ENCODE results near the gene KLHL17. TPM values are rescaled to one million over a fixed set of nuclear protein-coding genes. Genes with fewer than 3 reads are reported as not detected.
"Not testable (repeated sequence)": the region's sequence is repeated elsewhere in the genome, so short reads cannot be mapped to it uniquely, and the experiment has no call there.

KLHL17 gene
- total RNA-seq, 1 donor from 2014 or later, result 15.1 TPM

DNA sequence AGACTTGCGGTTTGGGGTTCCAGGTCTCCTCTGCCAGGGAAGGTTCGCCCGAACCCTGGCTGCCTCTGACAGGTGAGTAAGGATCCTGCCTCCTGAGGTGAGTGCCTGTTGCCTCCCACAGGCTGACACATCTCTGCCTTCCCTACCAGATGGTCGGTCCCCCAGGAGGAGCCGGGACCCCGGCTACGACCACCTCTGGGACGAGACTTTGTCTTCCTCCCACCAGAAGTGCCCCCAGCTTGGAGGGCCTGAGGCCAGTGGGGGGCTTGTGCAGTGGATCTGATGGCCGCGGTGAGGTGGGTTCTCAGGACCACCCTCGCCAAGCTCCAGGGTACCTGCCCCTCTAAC lies 13.9 kb downstream of the KLHL17 start:
- H3K4me3 Mint-ChIP-seq, result no peak overlapping the region
- intact Hi-C loops (cut with micrococcal nuclease), result no loop called here
- no peaks in the 10 kb centered on the region for H3K36me3 Mint-ChIP-seq (ENCODE audit: low read depth)
- ChIA-PET POLR2A (no interaction called here), CTCF (interaction anchor here (3.4 kb wide), 1 partner anchor 68 kb away, joined by 10 read pairs; no protein-coding TSS in a partner anchor)
- DNase-seq (no peak), ATAC-seq (ENCODE audit: low read depth) (no peak)
- no peak for TF ChIP-seq CTCF (IDR thresholded peaks at IDR 0.05)
- H3K27ac Mint-ChIP-seq, result no peak overlapping the region
- peaks cover 4% of the 10 kb centered on the region for H3K4me1 Mint-ChIP-seq
- no peaks in the 10 kb centered on the region for H3K9me3 Mint-ChIP-seq
- peaks cover 27% of the 10 kb centered on the region for H3K27me3 Mint-ChIP-seq

DNA sequence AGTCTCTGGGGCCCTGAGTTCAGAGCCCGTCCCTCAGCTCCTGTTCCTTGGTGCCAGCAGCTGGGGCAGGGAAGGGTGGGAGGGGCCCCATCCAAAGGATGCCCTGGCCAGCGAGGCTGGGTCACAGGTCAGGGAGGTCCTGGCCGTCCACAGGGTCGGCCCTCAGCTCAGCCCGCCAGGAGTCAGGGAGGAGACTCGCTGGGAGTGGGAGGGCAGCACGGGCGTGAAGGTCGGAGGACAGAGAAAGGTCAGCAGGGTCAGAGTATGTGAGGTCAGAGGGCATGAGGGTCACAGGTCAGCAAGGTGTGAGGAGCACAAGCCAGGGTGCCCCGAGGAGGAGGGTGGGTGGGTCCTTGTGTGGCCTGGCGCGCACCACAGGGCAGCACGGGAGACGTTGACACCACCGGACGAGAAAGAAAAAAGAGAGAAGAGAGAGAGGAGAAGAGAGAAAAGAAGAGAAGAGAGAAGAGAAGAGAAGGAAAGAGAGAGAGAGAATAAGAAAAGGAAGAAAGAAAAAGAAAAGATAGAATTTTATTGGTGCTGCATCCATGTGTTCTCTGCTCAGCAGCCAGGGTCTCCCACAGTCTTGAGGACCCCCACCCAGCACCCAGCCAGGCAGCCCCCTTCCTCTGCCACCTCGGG lies 14.4 kb downstream of the KLHL17 start:
- no peak for TF ChIP-seq CTCF (IDR thresholded peaks at IDR 0.05)
- ChIA-PET CTCF (interaction anchor here (3.4 kb wide), 1 partner anchor 69 kb away, joined by 10 read pairs; no protein-coding TSS in a partner anchor), POLR2A (no interaction called here)
- Mint-ChIP-seq H3K36me3 (ENCODE audit: low read depth) (no peaks in the 10 kb centered on the region), H3K27me3 (peaks cover 24% of the 10 kb centered on the region), H3K27ac (no peak overlapping the region), H3K4me1 (peaks cover 4% of the 10 kb centered on the region), H3K9me3 (no peaks in the 10 kb centered on the region), H3K4me3 (no peak overlapping the region)
- DNase-seq (no peak), ATAC-seq (ENCODE audit: low read depth) (no peak)
- intact Hi-C loops (cut with micrococcal nuclease), result no loop called here

- Mint-ChIP-seq H3K27ac (no peak overlapping the region), H3K4me3 (no peak overlapping the region), H3K9me3 (no peaks in the 10 kb centered on the region), H3K36me3 (ENCODE audit: low read depth) (no peaks in the 10 kb centered on the region), H3K27me3 (peaks cover 24% of the 10 kb centered on the region), H3K4me1 (peaks cover 4% of the 10 kb centered on the region)
- no peak for DNase-seq
- intact Hi-C loops (cut with micrococcal nuclease), result no loop called here
- POLR2A ChIA-PET, result interaction anchor here (0.6 to 1.3 kb wide), 2 partner anchors 9 to 927 kb away, joined by 5 to 6 read pairs; no protein-coding TSS in a partner anchor
- ATAC-seq (ENCODE audit: low read depth), result no peak
- TF ChIP-seq CTCF (IDR thresholded peaks at IDR 0.05), result no peak
- CTCF ChIA-PET, result interaction anchor here (1.2 to 3.4 kb wide), 4 partner anchors 19 to 78 kb away, joined by 3 to 10 read pairs (median 4); no protein-coding TSS in a partner anchor
Observed at GRCh38 chr1:975365-975764, 15.0 kb downstream of the KLHL17 start.

- H3K27me3 Mint-ChIP-seq, result peaks cover 24% of the 10 kb centered on the region
- intact Hi-C loops (cut with micrococcal nuclease), result loop anchor here (1.0 kb wide), 2 partner anchors 71 to 107 kb away; no protein-coding TSS in a partner anchor
- no peaks in the 10 kb centered on the region for H3K9me3 Mint-ChIP-seq
- H3K4me3 Mint-ChIP-seq, result no peak overlapping the region
- ATAC-seq (ENCODE audit: low read depth), result peak; percentile 90
- CTCF ChIA-PET, result interaction anchor here (0.6 to 3.4 kb wide), 7 partner anchors 12 to 147 kb away, joined by 3 to 10 read pairs (median 3); no protein-coding TSS in a partner anchor
- no peak overlapping the region for H3K27ac Mint-ChIP-seq
- no peaks in the 10 kb centered on the region for H3K36me3 Mint-ChIP-seq (ENCODE audit: low read depth)
- peak; percentile 64 for DNase-seq
- peaks cover 4% of the 10 kb centered on the region for H3K4me1 Mint-ChIP-seq
- POLR2A ChIA-PET, result interaction anchor here (0.6 to 1.3 kb wide), 4 partner anchors 9 to 926 kb away, joined by 3 to 6 read pairs (median 4); partner anchors contain the start of gene ISG15
- TF ChIP-seq CTCF (IDR thresholded peaks at IDR 0.05), result no peak
Observed at GRCh38 chr1:975896-976683, 15.7 kb downstream of the KLHL17 start.

DNA sequence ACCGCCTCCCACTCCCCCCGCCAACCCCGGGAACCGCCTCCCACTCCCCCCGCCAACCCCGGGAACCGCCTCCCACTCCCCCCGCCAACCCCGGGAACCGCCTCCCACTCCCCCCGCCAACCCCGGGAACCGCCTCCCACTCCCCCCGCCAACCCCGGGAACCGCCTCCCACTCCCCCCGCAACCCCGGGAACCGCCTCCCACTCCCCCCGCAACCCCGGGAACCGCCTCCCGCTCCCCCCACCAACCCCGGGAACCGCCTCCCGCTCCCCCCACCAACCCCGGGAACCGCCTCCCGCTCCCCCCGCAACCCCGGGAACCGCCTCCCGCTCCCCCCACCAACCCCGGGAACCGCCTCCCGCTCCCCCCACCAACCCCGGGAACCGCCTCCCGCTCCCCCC lies 16.4 kb downstream of the KLHL17 start:
- not testable (repeated sequence) for ATAC-seq (ENCODE audit: low read depth); H3K36me3 Mint-ChIP-seq (ENCODE audit: low read depth); H3K27ac Mint-ChIP-seq; H3K4me3 Mint-ChIP-seq; H3K9me3 Mint-ChIP-seq; H3K4me1 Mint-ChIP-seq; DNase-seq
- intact Hi-C loops (cut with micrococcal nuclease), result loop anchor here (1.0 kb wide), 2 partner anchors 71 to 107 kb away; no protein-coding TSS in a partner anchor
- ChIA-PET CTCF (interaction anchor here (0.7 to 3.4 kb wide), 6 partner anchors 20 to 146 kb away, joined by 3 to 10 read pairs (median 4); no protein-coding TSS in a partner anchor), POLR2A (interaction anchor here (1.3 kb wide), 1 partner anchor 10 kb away, joined by 5 read pairs; no protein-coding TSS in a partner anchor)
- peaks cover 22% of the 10 kb centered on the region for H3K27me3 Mint-ChIP-seq
